HEK293 (cell line): ENCODE data around the gene RALY.

Experiments used
- PBX3 ChIP-seq: sonication (generic); formaldehyde crosslinking; IDR thresholded peaks from 2 replicates; pipeline ENCODE4 v1.8.1; 2022; ENCODE audit warnings: mild to moderate bottlenecking, moderate library complexity, missing genetic modification reagents
- SETDB1 ChIP-seq: IDR thresholded peaks from one replicate; pipeline ENCODE4 v1.6.1; 2017; ENCODE audit warnings: mild to moderate bottlenecking, low read length, moderate library complexity, mixed read lengths; ENCODE audit not compliant: insufficient read length
- ZNF37A ChIP-seq: fragments of 450-650 bp; IDR thresholded peaks from 2 replicates; pipeline ENCODE4 v1.5.1; 2018; ENCODE audit warnings: missing biosample characterization, missing genetic modification characterization
- ZNF704 ChIP-seq: fragments of 450-650 bp; formaldehyde crosslinking; IDR thresholded peaks from 2 replicates; pipeline ENCODE4 v1.5.1; 2016; ENCODE audit warnings: missing biosample characterization, missing genetic modification characterization
- TF ChIP-seq, protein P1 (sequence below): fragments of 450-650 bp; formaldehyde crosslinking; IDR thresholded peaks from 2 replicates; pipeline ENCODE4 v1.5.1; 2016; ENCODE audit warnings: missing biosample characterization, missing genetic modification characterization
- TF ChIP-seq, protein P2 (sequence below): fragments of 450-650 bp; formaldehyde crosslinking; IDR thresholded peaks from 2 replicates; pipeline ENCODE4 v1.5.1; 2016; ENCODE audit warnings: missing biosample characterization, missing genetic modification characterization

GRCh38 chr20:34042262-34042661, 48.6 kb downstream of the RALY start:
- TF ChIP-seq, protein P1, sequence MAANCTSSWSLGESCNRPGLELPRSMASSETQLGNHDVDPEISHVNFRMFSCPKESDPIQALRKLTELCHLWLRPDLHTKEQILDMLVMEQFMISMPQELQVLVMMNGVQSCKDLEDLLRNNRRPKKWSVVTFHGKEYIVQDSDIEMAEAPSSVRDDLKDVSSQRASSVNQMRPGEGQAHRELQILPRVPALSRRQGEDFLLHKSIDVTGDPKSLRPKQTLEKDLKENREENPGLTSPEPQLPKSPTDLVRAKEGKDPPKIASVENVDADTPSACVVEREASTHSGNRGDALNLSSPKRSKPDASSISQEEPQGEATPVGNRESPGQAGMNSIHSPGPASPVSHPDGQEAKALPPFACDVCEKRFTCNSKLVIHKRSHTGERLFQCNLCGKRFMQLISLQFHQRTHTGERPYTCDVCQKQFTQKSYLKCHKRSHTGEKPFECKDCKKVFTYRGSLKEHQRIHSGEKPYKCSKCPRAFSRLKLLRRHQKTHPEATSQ, result no peak
- TF ChIP-seq ZNF704, result no peak
- TF ChIP-seq, protein P2, sequence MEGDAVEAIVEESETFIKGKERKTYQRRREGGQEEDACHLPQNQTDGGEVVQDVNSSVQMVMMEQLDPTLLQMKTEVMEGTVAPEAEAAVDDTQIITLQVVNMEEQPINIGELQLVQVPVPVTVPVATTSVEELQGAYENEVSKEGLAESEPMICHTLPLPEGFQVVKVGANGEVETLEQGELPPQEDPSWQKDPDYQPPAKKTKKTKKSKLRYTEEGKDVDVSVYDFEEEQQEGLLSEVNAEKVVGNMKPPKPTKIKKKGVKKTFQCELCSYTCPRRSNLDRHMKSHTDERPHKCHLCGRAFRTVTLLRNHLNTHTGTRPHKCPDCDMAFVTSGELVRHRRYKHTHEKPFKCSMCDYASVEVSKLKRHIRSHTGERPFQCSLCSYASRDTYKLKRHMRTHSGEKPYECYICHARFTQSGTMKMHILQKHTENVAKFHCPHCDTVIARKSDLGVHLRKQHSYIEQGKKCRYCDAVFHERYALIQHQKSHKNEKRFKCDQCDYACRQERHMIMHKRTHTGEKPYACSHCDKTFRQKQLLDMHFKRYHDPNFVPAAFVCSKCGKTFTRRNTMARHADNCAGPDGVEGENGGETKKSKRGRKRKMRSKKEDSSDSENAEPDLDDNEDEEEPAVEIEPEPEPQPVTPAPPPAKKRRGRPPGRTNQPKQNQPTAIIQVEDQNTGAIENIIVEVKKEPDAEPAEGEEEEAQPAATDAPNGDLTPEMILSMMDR (tag by site-specific recombination), result no peak
- TF ChIP-seq PBX3, result no peak
- no peak for TF ChIP-seq SETDB1
- no peak for TF ChIP-seq ZNF37A
